Bronchial epithelial cell (primary cell): Measurements from ENCODE around the gene FGF16. TPM values are rescaled to one million over a fixed set of nuclear protein-coding genes. Genes with fewer than 3 reads are reported as not detected.
"Not testable (repeated sequence)": the region's sequence is repeated elsewhere in the genome, so short reads cannot be mapped to it uniquely, and the experiment has no call there.

ENCODE experiments used
- DNase-seq: peaks from one replicate; pipeline ENCODE4 v3.0.0-alpha.2; 2010; ENCODE audit warnings: low read depth
- FAIRE-seq: peaks from 2 replicates; lab custom pipeline; 2011; peaks lifted over from hg19 to GRCh38; lab: Jason Lieb, UNC
- H3K27me3 ChIP-seq: 2 replicates; pipeline ENCODE4 v1.5.1; 2011; ENCODE audit warnings: low read length; ENCODE audit not compliant: control insufficient read depth, insufficient read depth
- H3K36me3 ChIP-seq: 2 replicates; pipeline ENCODE4 v1.5.1; 2011; ENCODE audit warnings: low read length; ENCODE audit not compliant: control insufficient read depth, insufficient read depth
- H3K4me3 ChIP-seq: 2 replicates; pipeline ENCODE4 v1.5.1; 2011; ENCODE audit warnings: mild to moderate bottlenecking, low read depth, low read length, control low read depth
- total RNA-seq: library from RNA; depleted of rRNA; stranded (reverse); fragments of >200 nt; gene quantifications from 2 replicates; pipeline ENCODE4 v1.2.1, GENCODE V29; 2014
- TF ChIP-seq, protein P1 (sequence below): IDR thresholded peaks from 2 replicates; pipeline ENCODE4 v1.5.1; 2011; ENCODE audit warnings: mild to moderate bottlenecking, moderate library complexity, low read length, control low read depth, inconsistent platforms; ENCODE audit not compliant: insufficient read depth, severe bottlenecking

Gene FGF16
- total RNA-seq, result not detected in 2 replicates

DNA sequence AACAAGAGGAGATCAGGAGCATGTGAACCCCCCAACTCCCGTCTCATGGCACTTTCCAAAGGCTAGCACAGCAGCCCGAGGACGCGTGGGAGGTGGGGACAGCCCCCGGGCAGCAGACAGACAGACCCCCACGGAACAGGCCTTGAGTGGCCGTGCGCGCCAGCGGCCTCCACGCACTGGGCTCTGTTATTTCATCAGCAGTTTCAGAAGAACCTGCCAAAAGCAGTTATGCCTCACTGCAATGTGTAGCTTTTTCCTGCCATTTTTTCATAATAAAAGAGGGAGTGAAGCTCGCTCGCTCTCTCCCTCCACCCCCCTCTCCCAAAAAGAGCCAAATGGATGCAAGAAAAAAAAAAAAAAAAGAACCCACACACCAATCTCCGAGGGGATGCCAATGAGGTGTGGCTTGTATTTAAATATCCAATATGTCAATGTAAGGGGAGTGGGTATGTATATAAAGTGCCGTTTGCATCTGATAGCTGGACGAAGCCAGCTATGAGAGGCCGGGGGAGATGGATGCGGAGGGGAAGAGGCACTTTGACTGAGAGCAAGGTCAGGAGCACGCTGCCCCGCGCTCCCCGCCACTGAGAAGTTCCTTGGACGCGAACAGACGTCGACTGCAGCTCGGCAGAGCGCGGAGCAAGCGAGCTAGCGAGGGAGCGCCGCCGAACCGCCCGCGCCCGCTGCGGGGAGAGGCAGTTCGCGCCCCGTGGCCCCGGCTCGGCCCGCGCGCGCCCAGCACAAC lies at the start of gene FGF16:
FGF16 (plus strand) TSS at position 482 of the 745 bp plus-strand sequence. CDS start 286 bp downstream, outside the sequence.
- TF ChIP-seq, protein P1, sequence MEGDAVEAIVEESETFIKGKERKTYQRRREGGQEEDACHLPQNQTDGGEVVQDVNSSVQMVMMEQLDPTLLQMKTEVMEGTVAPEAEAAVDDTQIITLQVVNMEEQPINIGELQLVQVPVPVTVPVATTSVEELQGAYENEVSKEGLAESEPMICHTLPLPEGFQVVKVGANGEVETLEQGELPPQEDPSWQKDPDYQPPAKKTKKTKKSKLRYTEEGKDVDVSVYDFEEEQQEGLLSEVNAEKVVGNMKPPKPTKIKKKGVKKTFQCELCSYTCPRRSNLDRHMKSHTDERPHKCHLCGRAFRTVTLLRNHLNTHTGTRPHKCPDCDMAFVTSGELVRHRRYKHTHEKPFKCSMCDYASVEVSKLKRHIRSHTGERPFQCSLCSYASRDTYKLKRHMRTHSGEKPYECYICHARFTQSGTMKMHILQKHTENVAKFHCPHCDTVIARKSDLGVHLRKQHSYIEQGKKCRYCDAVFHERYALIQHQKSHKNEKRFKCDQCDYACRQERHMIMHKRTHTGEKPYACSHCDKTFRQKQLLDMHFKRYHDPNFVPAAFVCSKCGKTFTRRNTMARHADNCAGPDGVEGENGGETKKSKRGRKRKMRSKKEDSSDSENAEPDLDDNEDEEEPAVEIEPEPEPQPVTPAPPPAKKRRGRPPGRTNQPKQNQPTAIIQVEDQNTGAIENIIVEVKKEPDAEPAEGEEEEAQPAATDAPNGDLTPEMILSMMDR, result no peak
- FAIRE-seq (no peak), DNase-seq (no peak)
- H3K36me3 ChIP-seq, result no peaks in the 10 kb centered on the region
- H3K4me3 ChIP-seq, result peak within 1 kb of the TSS; percentile 21
- no peaks in the 10 kb centered on the region for H3K27me3 ChIP-seq

- no peak for DNase-seq
- FAIRE-seq, result no peak
- Histone ChIP-seq H3K36me3 (no peaks in the 10 kb centered on the region), H3K4me3 (no peak overlapping the region), H3K27me3 (no peaks in the 10 kb centered on the region)
- TF ChIP-seq, protein P1, result no peak
Measured at GRCh38 chrX:77398330-77398954, 48.7 kb upstream of the FGF16 start.

GRCh38 chrX:77404419-77404818 lies 42.8 kb upstream of the FGF16 start:
- TF ChIP-seq, protein P1, result no peak
- DNase-seq, result no peak
- no peak overlapping the region for H3K4me3 ChIP-seq
- FAIRE-seq, result no peak
- no peaks in the 10 kb centered on the region for H3K36me3 ChIP-seq
- H3K27me3 ChIP-seq, result no peaks in the 10 kb centered on the region

DNA sequence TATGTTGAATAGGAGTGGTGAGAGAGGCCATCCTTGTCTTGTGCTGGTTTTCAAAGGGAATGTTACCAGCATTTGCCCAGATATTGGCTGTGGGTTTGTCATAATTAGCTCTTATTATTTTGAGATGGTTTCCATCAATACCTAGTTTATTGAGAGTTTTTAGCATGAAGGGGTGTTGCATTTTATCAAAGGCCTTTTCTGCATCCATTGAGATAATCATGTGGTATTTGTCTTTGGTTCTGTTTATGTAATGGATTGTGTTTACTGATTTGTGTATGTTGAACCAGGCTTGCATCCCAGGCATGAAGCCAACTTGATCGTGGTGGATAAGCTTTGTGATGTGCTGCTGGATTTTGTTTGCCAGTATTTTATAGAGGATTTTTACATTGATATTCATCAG lies 39.4 kb upstream of the FGF16 start:
- H3K36me3 ChIP-seq, H3K27me3 ChIP-seq, DNase-seq, FAIRE-seq, H3K4me3 ChIP-seq: not testable (repeated sequence)

DNA sequence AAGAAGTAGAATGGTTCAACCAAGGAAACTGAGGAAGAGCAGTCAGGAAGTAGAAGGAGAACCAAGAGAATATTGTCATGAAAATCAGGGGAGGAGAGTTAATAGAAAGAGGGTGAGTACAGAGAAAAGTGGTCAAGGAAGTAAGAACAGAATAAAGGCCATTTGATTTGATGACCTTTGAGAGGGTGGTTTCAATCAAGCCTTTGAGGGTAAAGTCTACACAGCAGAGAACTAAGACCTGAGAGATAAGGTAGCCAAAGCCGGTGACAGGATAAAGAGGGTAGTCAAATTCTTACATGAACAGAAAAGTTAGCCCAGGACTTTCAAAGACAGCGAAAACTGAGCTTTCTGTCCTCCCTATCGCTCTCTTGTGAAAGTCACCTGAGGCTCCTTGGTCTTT lies 34.6 kb upstream of the FGF16 start:
- TF ChIP-seq, protein P1, result no peak
- no peak for FAIRE-seq
- Histone ChIP-seq H3K4me3 (no peak overlapping the region), H3K27me3 (no peaks in the 10 kb centered on the region), H3K36me3 (no peaks in the 10 kb centered on the region)
- DNase-seq, result no peak

- DNase-seq (no peak), FAIRE-seq (no peak)
- no peak overlapping the region for H3K4me3 ChIP-seq
- TF ChIP-seq, protein P1, result no peak
- no peaks in the 10 kb centered on the region for H3K36me3 ChIP-seq
- H3K27me3 ChIP-seq, result no peaks in the 10 kb centered on the region
Measured at GRCh38 chrX:77415161-77415560, 32.0 kb upstream of the FGF16 start.
